Activated naive CD8-positive, alpha-beta T cell treated with anti-CD3 and anti-CD28 coated beads, Interleukin-2, amount 10 ng/mL, durations not matched to agents 7 days and 5 days (primary cell): ENCODE data around the gene MAN2A1. TPM values are rescaled to one million over a fixed set of nuclear protein-coding genes. Genes with fewer than 3 reads are reported as not detected.
A peak's percentile ranks its signal among the peaks of the same experiment; 100 is the strongest.

Experiments used
- ATAC-seq: fragments of 150-1000 bp; cut with Tn5 transposase; one replicate; pipeline ENCODE4 v1.10.0; 2021; ENCODE audit warnings: low read depth, moderate library complexity
- POLR2A ChIA-PET: fragments of 350-600 bp; sonication (Branson Sonifier 250); formaldehyde crosslinking; loops from one replicate; lab custom pipeline; 2021; ENCODE audit warnings: antibody characterized with exemption; lab: Charles Lee
- DNase-seq: peaks from one replicate; pipeline ENCODE4 v3.0.0; 2021
- H3K27ac Mint-ChIP-seq: one replicate; pipeline ENCODE4 v1.8.0; 2022; ENCODE audit warnings: mild to moderate bottlenecking, mixed read lengths
- H3K27me3 Mint-ChIP-seq: one replicate; pipeline ENCODE4 v1.8.0; 2022; ENCODE audit warnings: mild to moderate bottlenecking, moderate library complexity, mixed read lengths
- H3K36me3 Mint-ChIP-seq: one replicate; pipeline ENCODE4 v1.8.0; 2021; ENCODE audit warnings: mild to moderate bottlenecking, mixed read lengths
- H3K4me1 Mint-ChIP-seq: one replicate; pipeline ENCODE4 v1.8.0; 2021; ENCODE audit warnings: mixed read lengths
- H3K4me3 Mint-ChIP-seq: one replicate; pipeline ENCODE4 v1.8.0; 2022; ENCODE audit warnings: mild to moderate bottlenecking, moderate library complexity, mixed read lengths
- H3K9me3 Mint-ChIP-seq: one replicate; pipeline ENCODE4 v1.8.0; 2021; ENCODE audit warnings: mixed read lengths
- total RNA-seq, 2 experiments: library from RNA; stranded (reverse); gene quantifications; one replicate each; pipeline ENCODE4 v1.2.3, GENCODE V29; 2021

The MAN2A1 gene
- total RNA-seq, 2 experiments from 2014 or later = 38.2 to 46.4 TPM

GRCh38 chr5:109865637-109866036 is 175.9 kb downstream of the MAN2A1 start:
- peaks cover 16% of the 10 kb centered on the region for H3K4me1 Mint-ChIP-seq

DNA sequence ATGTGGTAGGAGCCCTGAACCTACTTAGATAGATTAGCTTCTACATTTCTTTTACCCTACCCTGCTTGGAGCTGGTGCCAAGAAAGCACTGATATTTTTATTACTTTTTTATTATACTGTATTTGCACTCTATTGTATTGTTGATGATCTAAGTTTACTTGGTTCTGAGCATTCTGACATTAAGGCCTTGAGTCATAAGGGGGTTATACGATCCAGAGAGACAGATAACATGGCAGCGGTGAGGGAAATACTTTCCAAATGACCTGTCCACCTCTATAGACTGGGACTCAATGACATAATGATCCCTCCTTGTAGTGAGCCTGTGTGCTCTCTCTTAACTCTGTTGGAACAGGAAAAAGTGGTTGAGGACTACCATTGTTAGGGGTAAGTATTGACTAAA is 176.3 kb downstream of the MAN2A1 start:
- H3K9me3 Mint-ChIP-seq = no peaks in the 10 kb centered on the region
- no peak for DNase-seq
- no peaks in the 10 kb centered on the region for H3K27me3 Mint-ChIP-seq
- H3K36me3 Mint-ChIP-seq = peaks cover 55% of the 10 kb centered on the region
- H3K4me1 Mint-ChIP-seq = peaks cover 16% of the 10 kb centered on the region
- no peak overlapping the region for H3K27ac Mint-ChIP-seq
- no peak for ATAC-seq
- no peak overlapping the region for H3K4me3 Mint-ChIP-seq
- POLR2A ChIA-PET = no interaction called here

More at GRCh38 chr5:109865637-109866036, 175.9 kb downstream of the MAN2A1 start:
- DNase-seq = no peak
- Mint-ChIP-seq H3K4me3 (no peak overlapping the region), H3K36me3 (peaks cover 58% of the 10 kb centered on the region), H3K9me3 (no peaks in the 10 kb centered on the region), H3K27me3 (no peaks in the 10 kb centered on the region), H3K27ac (no peak overlapping the region)
- ATAC-seq = no peak
- POLR2A ChIA-PET = no interaction called here

GRCh38 chr5:109868737-109869136 is 179.0 kb downstream of the MAN2A1 start:
- Mint-ChIP-seq H3K9me3 (no peaks in the 10 kb centered on the region), H3K4me1 (peaks cover 10% of the 10 kb centered on the region), H3K27ac (no peak overlapping the region), H3K4me3 (no peak overlapping the region), H3K36me3 (peaks cover 39% of the 10 kb centered on the region), H3K27me3 (no peaks in the 10 kb centered on the region)
- ATAC-seq (no peak), DNase-seq (no peak)
- POLR2A ChIA-PET = no interaction called here

DNA sequence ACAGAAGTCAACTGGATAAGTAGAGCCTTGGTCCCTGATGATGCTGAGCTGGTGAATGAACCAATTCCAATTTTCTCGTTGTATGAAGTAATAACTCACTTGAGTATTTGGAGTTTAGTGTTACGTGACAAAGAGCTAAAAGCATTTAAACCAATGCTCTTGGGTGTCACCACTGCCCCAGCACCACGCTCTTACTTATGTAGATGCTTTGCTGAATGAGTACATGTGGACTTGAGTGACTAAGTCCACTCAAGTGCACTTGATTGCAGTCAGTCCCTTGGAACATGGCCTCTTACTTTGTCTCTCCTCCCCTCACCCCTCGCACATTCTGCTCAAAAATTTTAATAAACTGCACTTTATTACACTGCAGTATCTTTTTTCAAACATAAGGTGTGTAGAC is 184.0 kb downstream of the MAN2A1 start:
- H3K4me1 Mint-ChIP-seq = peaks cover 16% of the 10 kb centered on the region
- no peak overlapping the region for H3K27ac Mint-ChIP-seq
- no peaks in the 10 kb centered on the region for H3K27me3 Mint-ChIP-seq
- POLR2A ChIA-PET = no interaction called here
- ATAC-seq (no peak), DNase-seq (no peak)
- H3K36me3 Mint-ChIP-seq = peaks cover 14% of the 10 kb centered on the region
- no peak overlapping the region for H3K4me3 Mint-ChIP-seq
- H3K9me3 Mint-ChIP-seq = no peaks in the 10 kb centered on the region

- Mint-ChIP-seq H3K4me3 (no peak overlapping the region), H3K9me3 (no peaks in the 10 kb centered on the region), H3K4me1 (peaks cover 13% of the 10 kb centered on the region), H3K27me3 (no peaks in the 10 kb centered on the region), H3K36me3 (peaks cover 12% of the 10 kb centered on the region), H3K27ac (no peak overlapping the region)
- ATAC-seq (no peak), DNase-seq (no peak)
- POLR2A ChIA-PET = no interaction called here
Observed at GRCh38 chr5:109874108-109874507, 184.4 kb downstream of the MAN2A1 start.

- no peak for DNase-seq
- no peak overlapping the region for H3K27ac Mint-ChIP-seq
- no peaks in the 10 kb centered on the region for H3K9me3 Mint-ChIP-seq
- peaks cover 13% of the 10 kb centered on the region for H3K4me1 Mint-ChIP-seq
- ATAC-seq = peak; percentile 60
- peaks cover 7% of the 10 kb centered on the region for H3K36me3 Mint-ChIP-seq
- no peaks in the 10 kb centered on the region for H3K27me3 Mint-ChIP-seq
- POLR2A ChIA-PET = no interaction called here
- peak overlapping the region; percentile 18 for H3K4me3 Mint-ChIP-seq
Observed at GRCh38 chr5:109876030-109876725, 186.5 kb downstream of the MAN2A1 start.

- Mint-ChIP-seq H3K27ac (no peak overlapping the region), H3K36me3 (peaks cover 7% of the 10 kb centered on the region), H3K27me3 (no peaks in the 10 kb centered on the region), H3K4me3 (no peak overlapping the region), H3K9me3 (no peaks in the 10 kb centered on the region), H3K4me1 (peaks cover 13% of the 10 kb centered on the region)
- no peak for DNase-seq
- POLR2A ChIA-PET = no interaction called here
- no peak for ATAC-seq
Observed at GRCh38 chr5:109876941-109877669, 187.4 kb downstream of the MAN2A1 start.

DNA sequence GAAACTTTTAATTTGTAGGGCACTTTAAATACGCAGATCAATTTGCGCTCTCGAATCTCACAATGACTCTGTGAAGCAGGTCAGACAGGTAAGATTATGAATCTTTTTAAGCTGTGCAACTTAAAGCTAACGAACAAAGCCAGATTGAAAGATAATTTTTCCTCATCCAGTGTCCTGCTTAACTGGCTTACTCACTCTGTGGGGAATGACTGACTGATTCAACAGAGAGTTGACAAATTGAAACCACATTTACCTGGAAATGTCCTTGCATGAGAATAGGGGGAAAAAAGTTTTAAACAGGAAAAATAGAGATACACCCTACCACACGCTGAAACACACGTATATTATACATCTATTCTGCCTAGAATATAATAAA is 187.9 kb downstream of the MAN2A1 start:
- H3K9me3 Mint-ChIP-seq = no peaks in the 10 kb centered on the region
- H3K4me1 Mint-ChIP-seq = peaks cover 17% of the 10 kb centered on the region
- DNase-seq (no peak), ATAC-seq (no peak)
- H3K36me3 Mint-ChIP-seq = peaks cover 7% of the 10 kb centered on the region
- H3K27ac Mint-ChIP-seq = no peak overlapping the region
- H3K27me3 Mint-ChIP-seq = no peaks in the 10 kb centered on the region
- POLR2A ChIA-PET = no interaction called here
- H3K4me3 Mint-ChIP-seq = no peak overlapping the region

- POLR2A ChIA-PET = no interaction called here
- Mint-ChIP-seq H3K27me3 (no peaks in the 10 kb centered on the region), H3K27ac (no peak overlapping the region), H3K4me3 (no peak overlapping the region), H3K36me3 (peaks cover 5% of the 10 kb centered on the region), H3K4me1 (peaks cover 18% of the 10 kb centered on the region), H3K9me3 (no peaks in the 10 kb centered on the region)
- DNase-seq (no peak), ATAC-seq (no peak)
Observed at GRCh38 chr5:109878887-109879286, 189.2 kb downstream of the MAN2A1 start.

DNA sequence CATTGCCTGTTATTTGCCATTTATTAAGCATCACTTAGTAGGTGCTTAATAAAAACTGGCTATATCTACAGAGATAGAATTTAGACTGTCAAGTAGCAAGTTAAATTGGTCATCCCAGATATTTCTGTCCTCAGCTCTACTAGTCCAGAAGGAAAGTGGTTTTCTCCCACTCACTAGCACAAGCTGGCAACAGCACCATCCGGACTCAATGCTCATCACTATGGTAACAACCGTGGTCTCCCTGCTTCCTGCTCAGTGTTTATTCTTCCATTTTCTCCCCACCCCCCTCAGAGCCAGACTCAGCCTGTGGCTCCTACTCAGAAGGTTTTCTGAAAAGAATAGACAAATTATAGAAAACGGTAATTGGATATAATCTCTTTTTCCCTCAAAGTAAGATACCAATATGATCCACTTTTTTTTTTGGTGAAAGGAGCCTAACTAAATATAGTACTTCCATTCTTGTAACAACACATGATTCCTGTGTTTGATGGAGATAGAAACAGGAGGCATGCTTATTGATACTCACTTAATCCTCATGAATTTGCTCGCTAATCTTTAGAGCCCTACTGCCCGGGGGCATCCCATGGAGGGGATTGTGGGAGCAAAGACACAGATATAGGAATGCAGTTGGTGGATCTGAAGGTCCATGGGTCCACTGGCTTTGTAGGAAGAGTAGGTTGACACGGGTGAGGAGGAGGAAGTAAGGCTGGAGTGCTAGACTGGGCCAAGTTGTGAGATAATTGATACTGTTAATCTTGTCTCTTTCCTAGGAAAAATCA is 191.4 kb downstream of the MAN2A1 start:
- POLR2A ChIA-PET = no interaction called here
- H3K36me3 Mint-ChIP-seq = no peaks in the 10 kb centered on the region
- DNase-seq (no peak), ATAC-seq (no peak)
- H3K9me3 Mint-ChIP-seq = no peaks in the 10 kb centered on the region
- H3K4me3 Mint-ChIP-seq = no peak overlapping the region
- H3K27ac Mint-ChIP-seq = no peak overlapping the region
- H3K4me1 Mint-ChIP-seq = peaks cover 9% of the 10 kb centered on the region
- H3K27me3 Mint-ChIP-seq = no peaks in the 10 kb centered on the region

- ATAC-seq = no peak
- POLR2A ChIA-PET = no interaction called here
- no peaks in the 10 kb centered on the region for H3K27me3 Mint-ChIP-seq
Observed at GRCh38 chr5:109882546-109882945, 192.8 kb downstream of the MAN2A1 start.

GRCh38 chr5:109884676-109885075 is 194.9 kb downstream of the MAN2A1 start:
- POLR2A ChIA-PET = no interaction called here
- Mint-ChIP-seq H3K27me3 (no peaks in the 10 kb centered on the region), H3K4me3 (no peak overlapping the region), H3K36me3 (no peaks in the 10 kb centered on the region), H3K4me1 (peaks cover 6% of the 10 kb centered on the region), H3K27ac (no peak overlapping the region), H3K9me3 (peaks cover 2% of the 10 kb centered on the region)
- DNase-seq = no peak
- no peak for ATAC-seq

More at GRCh38 chr5:109882546-109882945, 192.8 kb downstream of the MAN2A1 start:
- no peak overlapping the region for H3K4me3 Mint-ChIP-seq
- no peak overlapping the region for H3K27ac Mint-ChIP-seq
- H3K9me3 Mint-ChIP-seq = peaks cover 2% of the 10 kb centered on the region
- DNase-seq = no peak
- peaks cover 6% of the 10 kb centered on the region for H3K4me1 Mint-ChIP-seq
- H3K36me3 Mint-ChIP-seq = no peaks in the 10 kb centered on the region

DNA sequence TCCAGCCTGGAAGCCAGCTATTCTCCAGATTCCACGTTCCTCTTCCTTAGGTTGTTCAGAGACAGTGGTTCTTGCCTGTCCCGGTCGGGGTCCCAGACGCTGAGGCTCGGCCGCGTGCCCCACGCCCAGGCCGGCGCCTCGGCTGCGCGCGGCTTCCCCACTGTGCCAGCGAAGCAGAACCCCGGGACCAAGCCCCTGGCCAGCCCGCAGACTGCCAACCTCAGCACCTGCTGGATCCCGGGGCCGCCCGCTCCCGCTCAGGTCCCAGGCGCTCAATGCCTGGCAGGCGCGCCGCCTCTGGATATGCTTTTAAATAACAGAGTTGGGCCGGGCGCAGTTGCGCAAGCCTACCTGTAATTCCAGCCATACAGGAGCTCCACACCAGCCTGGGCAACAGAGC is 195.5 kb downstream of the MAN2A1 start:
- peaks cover 2% of the 10 kb centered on the region for H3K9me3 Mint-ChIP-seq
- no peak overlapping the region for H3K4me3 Mint-ChIP-seq
- no peaks in the 10 kb centered on the region for H3K27me3 Mint-ChIP-seq
- no peaks in the 10 kb centered on the region for H3K36me3 Mint-ChIP-seq
- DNase-seq = no peak
- H3K27ac Mint-ChIP-seq = no peak overlapping the region
- POLR2A ChIA-PET = no interaction called here
- peaks cover 6% of the 10 kb centered on the region for H3K4me1 Mint-ChIP-seq
- no peak for ATAC-seq
